ENCODE data around the gene UBE2G2.

Gene UBE2G2

DNA sequence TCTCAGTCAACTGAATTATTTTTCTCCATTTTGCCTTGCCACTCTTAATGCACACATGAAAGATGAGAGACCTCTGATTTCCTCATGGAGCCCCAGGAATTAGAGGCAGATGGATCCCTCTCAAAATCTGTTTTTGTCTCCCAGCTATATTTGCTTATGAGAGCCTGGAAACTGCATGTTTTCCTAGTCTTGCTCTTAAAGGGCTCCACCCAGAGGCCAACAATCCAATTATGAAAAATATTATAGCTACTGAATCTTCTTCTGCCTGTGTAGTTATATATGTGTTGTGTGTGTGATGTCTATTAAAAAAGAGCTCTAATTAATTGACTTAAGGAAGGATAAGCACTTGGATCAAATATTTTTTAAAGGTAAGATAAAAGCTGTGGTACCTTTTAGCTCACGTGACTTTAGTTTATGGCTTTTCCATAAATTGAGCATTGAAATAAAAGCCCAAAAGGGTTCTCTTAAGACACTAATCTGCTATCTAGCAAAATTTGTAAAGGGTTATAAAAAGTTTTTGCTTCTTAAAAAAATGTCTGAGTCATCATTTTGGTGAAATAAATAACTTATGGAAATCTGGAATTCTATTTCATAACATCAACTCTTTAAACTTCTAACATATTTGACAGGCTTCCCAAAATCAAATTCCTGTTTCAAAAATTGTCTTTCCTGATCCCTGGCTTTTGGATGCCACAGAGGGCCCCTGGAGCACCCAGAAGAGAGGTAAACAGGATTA, 59.0 kb downstream of the UBE2G2 start:
- DNase-seq: no peak

GRCh38 chr21:44741921-44742320, 59.7 kb downstream of the UBE2G2 start:
- no peak for DNase-seq

DNA sequence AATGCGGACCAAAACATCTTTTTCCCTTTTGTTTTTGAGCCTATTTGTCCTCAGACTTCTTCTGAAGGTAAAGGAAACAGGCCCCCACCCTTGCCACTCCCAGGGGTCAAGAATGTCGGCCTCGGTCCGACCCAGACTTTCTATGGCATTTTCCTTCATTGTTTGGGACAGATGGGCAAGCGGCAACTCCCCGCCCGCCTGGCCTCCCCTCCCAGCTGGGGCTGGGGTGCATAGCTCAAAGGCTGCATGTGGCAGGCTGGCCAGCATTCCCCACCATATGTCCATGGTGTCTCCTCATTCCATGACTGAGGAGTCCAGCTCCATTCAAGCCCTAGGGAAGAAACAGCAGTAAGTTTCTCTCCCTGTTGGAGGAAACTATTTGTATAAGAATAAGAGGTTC, 60.9 kb downstream of the UBE2G2 start:
- DNase-seq: no peak

- no peak for DNase-seq
Measured at GRCh38 chr21:44739316-44739715, 62.3 kb downstream of the UBE2G2 start.

DNA sequence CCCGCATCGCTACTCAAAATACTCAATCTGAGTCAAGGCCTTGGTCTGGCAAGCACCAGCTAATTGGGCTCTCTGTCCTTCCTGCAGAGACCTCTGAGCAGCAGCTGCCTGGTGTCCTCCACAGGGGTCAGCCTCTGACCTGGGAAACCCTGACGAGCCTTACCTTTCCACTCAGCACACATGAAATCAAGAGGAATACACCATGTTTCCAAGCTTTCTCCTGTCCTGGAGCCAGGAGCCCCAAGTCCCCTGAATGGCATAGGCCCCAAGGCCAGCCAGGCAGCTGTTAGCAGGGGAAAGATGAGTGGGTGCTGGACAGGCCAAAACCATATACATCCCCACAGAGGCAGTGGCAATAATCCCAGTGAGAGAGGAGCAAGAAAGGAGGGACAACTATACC, 63.0 kb downstream of the UBE2G2 start:
- no peak for DNase-seq

DNA sequence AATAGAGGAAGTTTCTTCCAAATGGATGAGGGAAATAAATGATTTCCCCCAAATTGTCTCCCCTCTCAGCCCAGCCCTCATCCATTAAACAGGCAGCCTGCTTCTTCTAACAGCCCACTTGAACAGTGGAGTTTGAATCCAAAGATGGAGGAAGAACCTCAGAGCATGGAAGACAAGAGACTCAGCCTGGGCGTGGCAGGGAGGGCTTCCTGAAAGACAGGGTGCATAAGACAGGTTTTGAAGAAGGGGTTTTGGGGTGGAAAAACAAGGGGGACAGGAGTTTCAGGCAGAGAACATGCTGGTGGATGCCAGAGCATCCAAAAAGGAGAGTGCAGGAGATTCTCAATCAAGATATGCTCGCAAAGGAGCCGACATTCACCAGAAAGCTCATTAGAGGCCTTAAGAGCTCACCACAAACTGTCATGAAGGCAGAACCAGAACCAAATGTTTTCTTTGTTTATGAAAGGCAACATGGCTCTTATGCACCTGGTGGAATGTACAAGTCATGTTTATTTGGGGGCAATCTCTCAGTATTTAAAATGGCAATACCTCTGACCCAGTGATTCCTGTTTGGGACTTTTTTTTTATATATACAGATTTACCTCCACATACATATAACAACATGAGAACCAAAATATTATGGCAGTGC, 63.8 kb downstream of the UBE2G2 start:
- DNase-seq: no peak

GRCh38 chr21:44736291-44737004, 65.2 kb downstream of the UBE2G2 start:
- no peak for DNase-seq

GRCh38 chr21:44735821-44736220, 65.8 kb downstream of the UBE2G2 start:
- no peak for DNase-seq

DNA sequence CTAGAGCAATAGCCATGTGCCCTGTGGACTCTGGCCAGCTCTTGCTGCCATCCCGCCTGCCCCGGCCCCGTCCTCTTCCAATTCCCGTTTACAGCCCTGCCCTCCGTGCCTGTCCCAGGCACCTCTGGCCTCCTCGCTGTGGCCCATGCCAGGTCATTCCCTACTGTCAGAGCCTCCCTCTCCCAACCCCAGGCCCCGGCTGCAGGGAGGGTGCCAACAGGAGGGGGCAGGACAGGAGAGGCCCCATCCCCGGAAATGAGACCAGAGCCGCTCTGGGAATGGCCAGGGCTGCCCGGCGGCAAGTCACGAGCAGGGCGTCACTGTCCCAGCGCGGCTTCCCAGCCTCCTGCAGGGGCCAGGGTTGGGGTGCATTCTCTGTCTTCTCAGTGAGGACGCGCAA, 66.8 kb downstream of the UBE2G2 start:
- DNase-seq: no peak

GRCh38 chr21:44734026-44734745, 67.4 kb downstream of the UBE2G2 start:
- no peak for DNase-seq

DNA sequence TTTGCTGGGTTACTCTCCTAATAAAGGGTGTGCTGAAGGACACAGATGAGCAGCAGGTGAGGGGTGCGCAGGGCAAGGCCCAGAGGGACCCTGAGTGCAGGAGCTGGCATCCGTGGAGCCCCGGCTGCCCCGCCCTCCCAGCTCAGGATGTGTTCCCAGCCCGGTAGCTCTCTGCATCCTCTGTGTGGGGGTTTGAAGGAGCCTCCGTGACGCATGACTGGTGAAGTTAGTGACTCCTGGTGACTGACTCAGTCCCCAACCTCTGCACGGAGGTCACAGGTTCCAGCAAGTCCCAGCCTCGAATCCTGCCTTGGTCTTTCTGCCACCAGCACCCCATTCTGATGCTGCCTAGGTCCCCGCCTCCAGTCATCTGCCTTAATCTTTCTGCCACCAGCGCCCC, 68.7 kb downstream of the UBE2G2 start:
- no peak for DNase-seq

- no peak for DNase-seq
Measured at GRCh38 chr21:44732263-44732662, 69.4 kb downstream of the UBE2G2 start.

GRCh38 chr21:44730951-44731579, 70.6 kb downstream of the UBE2G2 start:
- DNase-seq: no peak

DNA sequence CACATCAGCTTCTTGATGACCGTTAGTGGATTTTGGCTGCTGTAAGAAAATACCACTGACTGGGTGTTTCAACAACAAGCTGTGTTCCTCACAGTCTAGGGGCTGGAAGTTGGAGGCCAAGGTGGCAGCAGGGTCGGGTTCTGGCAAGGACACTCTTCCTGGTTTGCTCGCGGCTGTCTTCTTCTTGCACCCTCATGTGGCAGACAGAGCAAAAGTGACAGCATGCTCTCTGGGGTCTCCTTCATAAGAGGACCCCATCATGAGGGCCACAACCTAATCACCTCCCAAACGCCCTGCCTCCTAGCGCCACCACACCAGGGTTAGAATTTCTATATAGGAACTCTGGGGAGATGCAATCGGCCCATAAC, 71.6 kb downstream of the UBE2G2 start:
- no peak for DNase-seq

DNA sequence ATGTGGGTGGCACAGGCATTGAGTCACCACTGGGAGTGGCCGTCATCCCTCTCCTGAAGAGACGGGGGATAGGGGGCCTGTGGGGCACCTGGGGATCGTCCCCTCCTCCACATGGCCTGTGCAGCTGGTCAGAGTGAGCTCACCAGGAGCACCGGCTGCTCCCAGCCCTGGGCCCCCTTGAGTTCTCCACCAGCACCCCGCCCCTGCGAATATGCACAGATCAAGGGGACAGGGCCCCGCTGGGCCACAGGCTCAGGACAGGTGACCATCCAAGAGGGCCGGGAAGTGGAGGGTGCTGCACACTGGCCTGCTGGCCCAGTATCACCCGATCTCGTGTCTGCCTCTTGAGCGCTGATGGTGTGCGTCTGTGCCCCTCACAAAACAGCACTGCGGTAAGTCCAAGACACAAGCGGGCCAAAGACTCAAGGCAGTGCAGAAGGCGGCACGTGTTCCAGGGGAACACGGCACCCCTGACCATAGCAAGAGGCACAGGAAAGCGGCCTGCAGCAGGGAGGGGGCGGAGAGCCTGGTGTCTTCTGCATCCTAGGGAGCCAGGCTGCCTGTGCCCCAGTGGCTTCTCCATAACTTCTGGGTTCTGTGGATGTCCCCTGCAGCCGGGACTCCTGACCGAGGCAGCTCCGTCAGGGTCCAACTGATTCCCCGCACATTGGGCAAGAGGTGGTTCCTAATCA, 72.1 kb downstream of the UBE2G2 start:
- no peak for DNase-seq

GRCh38 chr21:44728716-44729115, 72.9 kb downstream of the UBE2G2 start:
- DNase-seq: no peak

DNA sequence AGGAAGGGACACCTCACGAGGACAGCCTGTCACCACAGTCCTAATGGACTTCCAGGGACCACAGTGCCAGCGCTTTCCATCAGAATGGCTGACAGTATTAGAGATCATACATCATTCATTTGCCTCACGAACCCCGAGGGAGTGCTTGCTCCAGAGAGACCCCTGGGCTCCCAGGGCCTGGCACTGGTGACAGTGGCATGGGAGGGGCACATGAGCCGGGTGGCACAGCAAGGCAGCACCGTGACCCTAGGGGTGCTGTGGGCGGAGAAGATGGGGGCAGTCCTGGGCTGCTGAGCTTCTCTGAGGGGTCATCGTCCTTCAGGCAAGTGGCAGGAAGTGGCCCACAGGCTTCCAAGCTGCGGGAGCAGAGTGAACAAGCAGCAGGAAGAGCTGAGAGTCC, 73.9 kb downstream of the UBE2G2 start:
- no peak for DNase-seq

DNA sequence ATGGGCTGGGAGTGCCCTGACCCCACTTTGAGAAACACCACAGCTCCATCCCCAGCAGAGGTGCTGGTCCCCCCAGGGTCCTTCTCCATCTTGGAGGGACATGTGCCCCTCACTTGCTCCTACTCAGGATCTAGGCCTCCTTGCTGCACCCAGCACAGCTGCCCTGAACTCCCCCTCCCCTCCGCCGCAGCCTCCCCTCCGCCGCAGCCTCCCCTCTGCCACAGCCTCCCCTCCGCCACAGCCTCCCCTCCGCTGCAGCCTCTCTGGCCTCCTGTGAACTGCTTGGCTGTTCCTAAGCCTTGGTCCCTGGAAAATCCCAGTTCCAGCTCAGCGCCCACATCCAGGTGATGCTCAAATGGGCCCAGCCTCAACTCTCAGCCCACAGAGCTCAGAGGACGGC, 74.3 kb downstream of the UBE2G2 start:
- no peak for DNase-seq

DNA sequence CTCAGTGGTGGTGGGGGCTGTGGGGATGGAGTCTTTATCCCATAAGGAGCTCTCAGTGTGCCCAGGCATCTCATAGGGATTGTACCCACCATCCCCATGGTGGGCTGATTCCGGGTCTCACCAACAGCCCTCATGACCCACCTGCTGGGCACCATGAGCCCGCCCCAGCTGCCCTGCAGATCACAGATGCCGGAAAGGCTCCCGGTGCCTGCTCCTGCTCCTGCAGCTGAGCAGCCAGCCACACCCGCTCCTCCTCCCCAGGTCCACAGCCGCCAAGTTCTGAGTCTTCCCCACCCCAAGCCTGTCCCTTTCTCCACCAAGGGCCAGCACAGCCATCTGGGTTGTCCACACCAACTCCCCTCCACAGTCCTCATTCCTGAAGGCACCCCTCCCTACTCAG, 74.8 kb downstream of the UBE2G2 start:
- DNase-seq: no peak

DNA sequence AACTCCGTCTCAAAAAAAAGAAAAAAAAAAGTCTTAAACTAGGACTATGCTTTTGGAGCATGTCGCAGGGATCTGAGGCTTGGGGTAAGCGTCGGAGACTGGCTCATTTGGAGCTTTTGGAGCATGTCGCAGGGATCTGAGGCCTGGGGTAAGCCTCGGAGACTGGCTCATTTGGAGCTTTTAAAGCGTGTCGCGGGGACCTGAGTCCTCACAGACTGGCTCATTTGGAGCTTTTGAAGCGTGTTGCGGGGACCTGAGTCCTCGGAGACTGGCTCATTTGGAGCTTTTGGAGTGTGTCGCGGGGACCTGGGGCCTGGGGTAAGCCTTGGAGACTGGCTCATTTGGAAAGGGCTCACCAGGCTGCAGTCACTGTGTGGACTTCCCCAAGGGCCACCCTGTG, 76.7 kb downstream of the UBE2G2 start:
- DNase-seq: no peak

- no peak for DNase-seq
Measured at GRCh38 chr21:44724196-44724595, 77.4 kb downstream of the UBE2G2 start.

All from stimulated activated CD4-positive, alpha-beta T cell treated with anti-CD3 and anti-CD28 coated beads, Interleukin-2, amount 100 ng/mL, for 48 hours (primary cell).